Activated CD8-positive, alpha-beta T cell treated with anti-CD3 and anti-CD28 coated beads for 36 hours (primary cell): ENCODE results near the gene MOBP. TPM values are rescaled to one million over a fixed set of nuclear protein-coding genes. Genes with fewer than 3 reads are reported as not detected.

Source experiments
- ATAC-seq: fragments of 200-7000 bp; cut with Tn5 transposase; one replicate; pipeline ENCODE4 v1.10.0; 2021; ENCODE audit warnings: mild to moderate bottlenecking, moderate library complexity
- CTCF ChIA-PET: fragments of 350-600 bp; sonication (Branson Sonifier 250); formaldehyde crosslinking; loops from one replicate; lab custom pipeline; 2021; ENCODE audit warnings: antibody characterized with exemption; lab: Charles Lee
- POLR2A ChIA-PET: fragments of 350-600 bp; sonication (Branson Sonifier 250); formaldehyde crosslinking; loops from one replicate; lab custom pipeline; 2021; ENCODE audit warnings: antibody characterized with exemption; lab: Charles Lee
- DNase-seq: peaks from one replicate; pipeline ENCODE4 v3.0.0-alpha.2; 2020
- H3K27ac Mint-ChIP-seq: one replicate; pipeline ENCODE4 v1.8.0; 2021; ENCODE audit warnings: mild to moderate bottlenecking, mixed read lengths
- H3K27me3 Mint-ChIP-seq: one replicate; pipeline ENCODE4 v1.8.0; 2021; ENCODE audit warnings: mixed read lengths
- H3K36me3 Mint-ChIP-seq: one replicate; pipeline ENCODE4 v1.8.0; 2021; ENCODE audit warnings: low read depth, mixed read lengths
- H3K4me1 Mint-ChIP-seq: one replicate; pipeline ENCODE4 v1.8.0; 2021; ENCODE audit warnings: low read depth, mixed read lengths
- H3K4me3 Mint-ChIP-seq: one replicate; pipeline ENCODE4 v1.8.0; 2021; ENCODE audit warnings: mild to moderate bottlenecking, moderate library complexity, mixed read lengths
- H3K9me3 Mint-ChIP-seq: one replicate; pipeline ENCODE4 v1.8.0; 2021; ENCODE audit warnings: mixed read lengths
- CTCF ChIP-seq: fragments of 200-600 bp; IDR thresholded peaks from one replicate; pipeline ENCODE4 v1.8.0; 2022; ENCODE audit warnings: antibody characterized with exemption, mild to moderate bottlenecking
- intact Hi-C: fragments of 100-400 bp; cut with micrococcal nuclease; formaldehyde crosslinking; loops from one replicate; pipeline ENCODE4 v1.10.0; 2022
- total RNA-seq, 2 experiments: library from RNA; stranded (reverse); gene quantifications; one replicate each; pipeline ENCODE4 v1.2.3, GENCODE V29; 2021

MOBP gene
- total RNA-seq, 2 experiments from 2014 or later = not detected

- Mint-ChIP-seq H3K9me3 (peaks cover 7% of the 10 kb centered on the region), H3K36me3 (no peaks in the 10 kb centered on the region)
- CTCF ChIA-PET = interaction anchor here (1.0 to 1.1 kb wide), 2 partner anchors 26 kb away, joined by 3 to 4 read pairs; no protein-coding TSS in a partner anchor
These were observed 6.1 kb downstream of the MOBP start for GRCh38 chr3:39473452-39474125.

GRCh38 chr3:39474126-39474515, 6.6 kb downstream of the MOBP start:
- intact Hi-C loops = no loop called here

More at GRCh38 chr3:39473452-39474125, 6.1 kb downstream of the MOBP start:
- no peak for DNase-seq
- peaks cover 7% of the 10 kb centered on the region for H3K27me3 Mint-ChIP-seq
- POLR2A ChIA-PET = interaction anchor here (0.6 kb wide), 1 partner anchor 18 kb away, joined by 4 read pairs; no protein-coding TSS in a partner anchor
- intact Hi-C loops = no loop called here
- no peak for TF ChIP-seq CTCF
- no peak for ATAC-seq
- H3K4me1 Mint-ChIP-seq = no peaks in the 10 kb centered on the region
- no peak overlapping the region for H3K4me3 Mint-ChIP-seq
- no peak overlapping the region for H3K27ac Mint-ChIP-seq

GRCh38 chr3:39476783-39477182, 9.3 kb downstream of the MOBP start:
- ChIA-PET POLR2A (no interaction called here), CTCF (interaction anchor here (2.5 kb wide), 1 partner anchor 30 kb away, joined by 6 read pairs; no protein-coding TSS in a partner anchor)
- H3K27ac Mint-ChIP-seq = no peak overlapping the region
- H3K4me1 Mint-ChIP-seq = no peaks in the 10 kb centered on the region
- no peak overlapping the region for H3K4me3 Mint-ChIP-seq
- ATAC-seq = no peak
- no peak for DNase-seq
- peaks cover 7% of the 10 kb centered on the region for H3K9me3 Mint-ChIP-seq
- intact Hi-C loops = no loop called here
- H3K27me3 Mint-ChIP-seq = peaks cover 4% of the 10 kb centered on the region
- H3K36me3 Mint-ChIP-seq = no peaks in the 10 kb centered on the region
- no peak for TF ChIP-seq CTCF

More at GRCh38 chr3:39474126-39474515, 6.6 kb downstream of the MOBP start:
- POLR2A ChIA-PET = no interaction called here
- peaks cover 7% of the 10 kb centered on the region for H3K9me3 Mint-ChIP-seq
- no peak overlapping the region for H3K27ac Mint-ChIP-seq
- H3K4me1 Mint-ChIP-seq = no peaks in the 10 kb centered on the region
- no peaks in the 10 kb centered on the region for H3K36me3 Mint-ChIP-seq
- TF ChIP-seq CTCF = no peak
- DNase-seq (no peak), ATAC-seq (no peak)
- H3K27me3 Mint-ChIP-seq = peaks cover 7% of the 10 kb centered on the region
- no peak overlapping the region for H3K4me3 Mint-ChIP-seq
- CTCF ChIA-PET = interaction anchor here (1.0 to 1.1 kb wide), 2 partner anchors 25 to 27 kb away, joined by 3 to 4 read pairs; no protein-coding TSS in a partner anchor

GRCh38 chr3:39478226-39478625, 10.7 kb downstream of the MOBP start:
- CTCF ChIA-PET = interaction anchor here (2.5 kb wide), 1 partner anchor 31 kb away, joined by 6 read pairs; no protein-coding TSS in a partner anchor
- POLR2A ChIA-PET = no interaction called here
- peaks cover 7% of the 10 kb centered on the region for H3K9me3 Mint-ChIP-seq

More at GRCh38 chr3:39478226-39478625, 10.7 kb downstream of the MOBP start:
- no peak for ATAC-seq
- intact Hi-C loops = no loop called here
- Mint-ChIP-seq H3K36me3 (no peaks in the 10 kb centered on the region), H3K27ac (no peak overlapping the region), H3K27me3 (peaks cover 2% of the 10 kb centered on the region), H3K4me3 (no peak overlapping the region), H3K4me1 (no peaks in the 10 kb centered on the region)
- DNase-seq = no peak
- no peak for TF ChIP-seq CTCF
